Psoas muscle (tissue), 8 donors: ENCODE data around the gene GLE1. TPM values are rescaled to one million over a fixed set of nuclear protein-coding genes. Genes with fewer than 3 reads are reported as not detected.

Source experiments
- ATAC-seq, 4 donors: fragments of 200-7000 bp; cut with Tn5 transposase; one replicate each; pipeline ENCODE4 v1.9.1; 2020; ENCODE audit warnings: moderate library complexity in 3 of 4, mild to moderate bottlenecking in 2 of 4
- DNase-seq, 2 donors: peaks; one replicate each; pipeline ENCODE4 v3.0.0-alpha.2; 2020
- H3K27ac ChIP-seq: fragments of 200-600 bp; one replicate; pipeline ENCODE4 v1.8.0; 2022
- H3K27me3 ChIP-seq, 3 donors: fragments of 200-600 bp in 1 of 3; one replicate each; pipeline versions ENCODE4 v1.6.1 to v1.8.0; 2013 to 2022; ENCODE audit warnings: low read length in 2 of 3, mild to moderate bottlenecking in 2 of 3, moderate library complexity in 1 of 3; ENCODE audit not compliant: insufficient read depth in 3 of 3
- H3K36me3 ChIP-seq, 2 donors: fragments of 200-600 bp in 1 of 2; one replicate each; pipeline versions ENCODE4 v1.6.1 to v1.8.0; 2013 to 2022; ENCODE audit warnings: low read depth in 1 of 2, mild to moderate bottlenecking in 1 of 2, moderate library complexity in 1 of 2; ENCODE audit not compliant: insufficient read depth in 1 of 2
- H3K4me1 ChIP-seq: fragments of 200-600 bp; one replicate; pipeline ENCODE4 v1.8.0; 2022
- H3K4me3 ChIP-seq: fragments of 200-600 bp; one replicate; pipeline ENCODE4 v1.8.0; 2022; ENCODE audit warnings: mild to moderate bottlenecking
- H3K9me3 ChIP-seq: fragments of 200-600 bp; one replicate; pipeline ENCODE4 v1.8.0; 2022
- WGBS, 3 donors: extraction: QIAGEN DNeasy Blood & Tissue Kit; methylation state at CpG; one replicate each; pipeline versions ENCODE4 v1.1.6 to v1.1.7; 2013; 5-methylcytosine and 5-hydroxymethylcytosine counted together
- intact Hi-C, 2 donors: fragments of 100-400 bp; cut with DNase I; formaldehyde crosslinking; loops; one replicate each; pipeline versions ENCODE4 v1.11.0 to v1.14.2; 2022
- polyA plus RNA-seq, 3 donors: library from polyadenylated mRNA; stranded (reverse); fragments of 200-250 nt; gene quantifications; one replicate each; pipeline ENCODE4 v1.2.3, GENCODE V29; 2013
- total RNA-seq, 4 donors: library from RNA; stranded (reverse); fragmentation: NEBNext Ultra II Directional in 2 of 4; extraction: Animal tissue kit (Norgen Biotek cat#: 25700) in 2 of 4; gene quantifications; one replicate each; pipeline versions ENCODE4 v1.2.1 to v1.2.4, GENCODE V29; 2021 to 2023
- TF ChIP-seq, protein P1 (sequence below): fragments of 200-600 bp; IDR thresholded peaks from one replicate; pipeline ENCODE4 v1.8.0; 2022; ENCODE audit warnings: antibody characterized with exemption
- donor health status: healthy with polysubstance abuse.
- donor health status: DM: no; HTN: no; CAD: no; lungs with moderate emphysema.
- donor health status: Bipolar disorder and iron deficiency.
- donor health status: healthy.
- donor health status: DM: yes; HTN: yes; CAD: no.
- donor health status: DM: no; HTN: no; CAD: no.
- donor health status: DM: no; HTN: no; CAD: no.
- donor health status: DM: yes; HTN: yes; CAD: no.

Gene GLE1
- total and polyA plus RNA-seq, 7 donors: 10.3 to 29.5 (median 22.1) TPM

DNA sequence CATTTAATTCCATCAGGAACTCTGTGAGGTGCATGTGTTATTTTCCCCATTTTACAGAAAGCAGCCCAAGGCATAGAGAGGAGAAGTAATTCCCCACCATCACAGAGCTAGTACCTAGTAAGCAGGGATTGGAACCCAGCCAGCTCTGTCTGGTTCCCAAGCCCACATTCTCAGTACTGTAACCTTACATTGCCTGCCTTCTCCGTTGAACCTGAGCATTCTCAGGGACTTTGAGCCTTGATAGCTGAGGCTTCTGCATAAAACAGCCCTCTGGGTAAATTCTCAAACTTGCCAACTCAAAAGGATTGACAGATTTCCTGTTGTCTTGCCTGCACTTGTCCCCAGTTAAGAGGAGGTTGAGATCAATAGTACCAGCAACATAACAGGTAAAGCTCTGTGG is 9.2 kb upstream of the GLE1 start:
- ATAC-seq (no peak), DNase-seq (no peak)
- H3K27ac ChIP-seq: no peak overlapping the region
- H3K4me1 ChIP-seq: no peaks in the 10 kb centered on the region
- WGBS, 3 donors: 34 to 46% (median 36%) methylated on average over 1 of the region's 1 CpG
- H3K27me3 ChIP-seq: no peaks in the 10 kb centered on the region
- H3K9me3 ChIP-seq: no peaks in the 10 kb centered on the region
- intact Hi-C loops: no loop called here
- TF ChIP-seq, protein P1, sequence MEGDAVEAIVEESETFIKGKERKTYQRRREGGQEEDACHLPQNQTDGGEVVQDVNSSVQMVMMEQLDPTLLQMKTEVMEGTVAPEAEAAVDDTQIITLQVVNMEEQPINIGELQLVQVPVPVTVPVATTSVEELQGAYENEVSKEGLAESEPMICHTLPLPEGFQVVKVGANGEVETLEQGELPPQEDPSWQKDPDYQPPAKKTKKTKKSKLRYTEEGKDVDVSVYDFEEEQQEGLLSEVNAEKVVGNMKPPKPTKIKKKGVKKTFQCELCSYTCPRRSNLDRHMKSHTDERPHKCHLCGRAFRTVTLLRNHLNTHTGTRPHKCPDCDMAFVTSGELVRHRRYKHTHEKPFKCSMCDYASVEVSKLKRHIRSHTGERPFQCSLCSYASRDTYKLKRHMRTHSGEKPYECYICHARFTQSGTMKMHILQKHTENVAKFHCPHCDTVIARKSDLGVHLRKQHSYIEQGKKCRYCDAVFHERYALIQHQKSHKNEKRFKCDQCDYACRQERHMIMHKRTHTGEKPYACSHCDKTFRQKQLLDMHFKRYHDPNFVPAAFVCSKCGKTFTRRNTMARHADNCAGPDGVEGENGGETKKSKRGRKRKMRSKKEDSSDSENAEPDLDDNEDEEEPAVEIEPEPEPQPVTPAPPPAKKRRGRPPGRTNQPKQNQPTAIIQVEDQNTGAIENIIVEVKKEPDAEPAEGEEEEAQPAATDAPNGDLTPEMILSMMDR: no peak
- no peak overlapping the region for H3K4me3 ChIP-seq
- peaks cover 3 to 57% of the 10 kb centered on the region in 2 donors for H3K36me3 ChIP-seq

DNA sequence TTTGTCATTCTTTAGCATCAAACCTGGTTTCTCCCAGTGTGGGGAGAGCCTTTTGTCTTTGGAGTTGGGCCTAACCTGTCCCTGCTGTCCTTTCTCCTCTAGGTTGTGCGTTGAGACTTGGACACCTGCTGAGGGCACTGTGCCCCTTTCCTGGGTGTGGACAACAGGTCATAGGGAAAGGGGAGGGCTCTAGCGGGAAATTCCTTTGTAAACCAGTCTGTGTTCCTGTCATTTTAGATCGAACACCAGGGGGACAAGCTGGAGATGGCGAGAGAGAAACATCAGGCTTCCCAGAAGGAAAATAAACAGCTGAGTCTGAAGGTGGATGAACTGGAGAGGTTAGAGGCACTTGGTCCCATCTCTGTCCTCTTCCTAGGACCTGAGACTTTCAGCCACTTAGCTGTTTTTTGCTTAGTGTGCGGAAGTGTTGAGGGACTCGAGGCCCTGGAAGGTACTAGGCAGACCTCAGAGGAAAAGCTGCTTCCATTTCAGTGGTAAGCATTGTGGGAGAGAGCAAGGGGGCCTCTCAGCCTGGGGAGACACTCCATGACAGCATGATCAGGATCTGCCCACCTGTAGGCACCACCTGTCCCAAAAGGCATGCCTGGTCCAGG is 8.6 kb upstream of the GLE1 start:
- Histone ChIP-seq H3K9me3 (no peaks in the 10 kb centered on the region), H3K4me3 (no peak overlapping the region), H3K27ac (no peak overlapping the region), H3K4me1 (no peaks in the 10 kb centered on the region), H3K36me3 (peaks cover 3 to 56% of the 10 kb centered on the region in 2 donors), H3K27me3 (no peaks in the 10 kb centered on the region)
- DNase-seq (no peak), ATAC-seq (no peak)
- intact Hi-C loops: no loop called here
- WGBS, 3 donors: 78 to 87% (median 83%) methylated on average over 6 of the region's 6 CpGs
- TF ChIP-seq, protein P1: no peak

DNA sequence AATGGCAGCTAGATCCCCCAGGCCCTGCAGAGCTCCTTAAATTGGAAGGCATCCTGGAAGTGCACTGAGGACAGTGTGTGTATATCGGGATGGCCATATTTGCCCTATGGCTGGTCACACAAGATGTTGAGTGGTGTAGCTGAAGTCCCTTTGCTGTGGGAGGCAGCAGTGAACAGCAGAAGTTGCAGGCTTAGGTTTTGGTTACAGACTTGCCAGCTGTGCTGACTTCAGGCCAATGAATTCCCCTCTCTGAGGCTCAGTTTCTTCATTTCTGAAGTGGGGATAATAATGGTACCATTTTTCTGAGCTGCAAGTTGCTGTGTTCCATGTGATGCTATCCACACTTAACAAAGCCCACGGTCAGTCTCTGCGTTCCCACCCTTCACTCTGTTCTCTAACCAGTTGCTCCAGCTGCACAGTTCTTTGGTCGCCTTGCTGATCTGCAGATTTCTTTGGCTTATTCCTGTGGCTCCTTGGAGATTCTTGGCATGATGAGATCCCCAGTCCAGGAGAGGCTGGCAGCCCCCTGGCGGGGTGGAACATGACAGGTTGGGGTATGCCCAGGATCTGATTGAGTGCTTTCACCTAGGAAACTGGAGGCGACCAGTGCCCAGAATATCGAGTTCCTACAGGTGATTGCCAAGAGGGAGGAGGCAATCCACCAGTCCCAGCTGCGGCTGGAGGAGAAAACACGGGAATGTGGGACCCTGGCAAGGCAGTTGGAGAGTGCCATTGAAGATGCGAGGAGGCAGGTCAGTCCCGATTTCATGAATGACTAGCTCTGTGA is 6.5 kb upstream of the GLE1 start:
- DNase-seq (no peak), ATAC-seq (no peak)
- intact Hi-C loops: no loop called here
- TF ChIP-seq, protein P1: no peak
- peaks cover 3 to 56% of the 10 kb centered on the region in 2 donors for H3K36me3 ChIP-seq
- H3K27ac ChIP-seq: no peak overlapping the region
- no peak overlapping the region for H3K4me3 ChIP-seq
- WGBS, 3 donors: 89 to 94% (median 91%) methylated on average over 11 of the region's 11 CpGs
- H3K9me3 ChIP-seq: no peaks in the 10 kb centered on the region
- no peaks in the 10 kb centered on the region for H3K27me3 ChIP-seq
- no peaks in the 10 kb centered on the region for H3K4me1 ChIP-seq

DNA sequence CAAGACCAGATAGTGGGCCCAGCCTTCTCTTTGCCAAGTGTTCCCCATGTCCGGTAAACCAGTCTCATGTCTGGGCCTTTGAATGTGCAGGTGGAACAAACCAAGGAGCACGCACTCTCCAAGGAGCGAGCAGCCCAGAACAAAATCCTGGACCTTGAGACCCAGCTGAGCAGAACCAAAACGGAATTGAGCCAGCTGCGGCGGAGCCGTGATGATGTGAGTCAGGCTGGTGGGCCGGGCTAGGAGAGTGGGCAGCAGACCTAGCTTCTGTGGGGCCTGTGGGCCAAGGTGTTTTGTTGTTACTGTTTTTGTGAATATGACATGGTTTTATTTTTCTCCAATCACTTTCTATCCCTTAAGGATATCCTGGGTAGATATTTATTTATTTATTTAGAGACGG is 5.6 kb upstream of the GLE1 start:
- H3K36me3 ChIP-seq: peaks cover 3 to 56% of the 10 kb centered on the region in 2 donors
- 95 to 97% (median 96%) methylated on average over 9 of the region's 9 CpGs for WGBS, 3 donors
- no peak for ATAC-seq
- no peaks in the 10 kb centered on the region for H3K9me3 ChIP-seq
- DNase-seq: no peak
- intact Hi-C loops: no loop called here
- H3K27ac ChIP-seq: no peak overlapping the region
- TF ChIP-seq, protein P1: no peak
- no peak overlapping the region for H3K4me3 ChIP-seq
- no peaks in the 10 kb centered on the region for H3K27me3 ChIP-seq
- H3K4me1 ChIP-seq: peaks cover 4% of the 10 kb centered on the region
